Endothelial cell of umbilical vein (primary cell): ENCODE data around the gene MRM2. TPM values are rescaled to one million over a fixed set of nuclear protein-coding genes. Genes with fewer than 3 reads are reported as not detected.

Source experiments
- BruUV-seq: library from RNA; stranded (reverse); fragments of 400-500 nt; replicated peaks from 2 replicates; lab custom pipeline; 2021; lab: Mats Ljungman, UMichigan
- CTCF ChIA-PET: fragments of 300-600, 350-600 bp; sonication (Branson Sonifier 250); formaldehyde crosslinking; loops from one replicate; lab custom pipeline; 2021; ENCODE audit warnings: antibody characterized with exemption, inconsistent platforms; lab: Charles Lee
- POLR2A ChIA-PET: fragments of 300-600, 350-600 bp; sonication (Branson Sonifier 250); formaldehyde crosslinking; loops from one replicate; lab custom pipeline; 2021; ENCODE audit warnings: antibody characterized with exemption, inconsistent platforms; lab: Charles Lee
- DNase-seq: peaks from one replicate; pipeline ENCODE4 v3.0.0-alpha.2; 2011; ENCODE audit warnings: low read depth, low spot score
- FAIRE-seq: peaks from 2 replicates; lab custom pipeline; 2011; peaks lifted over from hg19 to GRCh38; lab: Jason Lieb, UNC
- H2AFZ ChIP-seq: 2 replicates; pipeline ENCODE4 v1.6.0; 2012; ENCODE audit warnings: low read depth, low read length, control low read depth, inconsistent platforms
- H3K27ac ChIP-seq: 2 replicates; pipeline ENCODE4 v1.5.1; 2011; ENCODE audit warnings: low read depth, mild to moderate bottlenecking, control low read depth, low read length, moderate library complexity; ENCODE audit not compliant: insufficient read depth
- H3K27me3 ChIP-seq, 2 experiments: 2 replicates each; pipeline versions ENCODE4 v1.6.0 to v1.6.1; 2011; ENCODE audit warnings: low read length in 2 of 2, mixed read lengths in 1 of 2; ENCODE audit not compliant: control insufficient read depth in 2 of 2, insufficient read depth in 2 of 2
- H3K36me3 ChIP-seq, 2 experiments: 2 replicates in 1 of 2; 3 replicates in 1 of 2; pipeline ENCODE4 v1.5.1; 2011; ENCODE audit warnings: low read length in 2 of 2, mild to moderate bottlenecking in 1 of 2, moderate library complexity in 1 of 2; ENCODE audit not compliant: control insufficient read depth in 2 of 2, insufficient read depth in 2 of 2; ENCODE audit errors: extremely low read depth in 1 of 2
- H3K4me1 ChIP-seq: 3 replicates; pipeline ENCODE4 v1.5.1; 2011; ENCODE audit warnings: mild to moderate bottlenecking, low read length; ENCODE audit not compliant: control insufficient read depth, insufficient read depth; ENCODE audit errors: extremely low read depth
- H3K4me2 ChIP-seq: 2 replicates; pipeline ENCODE4 v1.6.1; 2011; ENCODE audit warnings: low read length, control low read depth, mixed read lengths; ENCODE audit not compliant: insufficient read depth
- H3K4me3 ChIP-seq, 3 experiments: fragments of 200-600 bp in 1 of 3; sonication (generic), shearing (Covaris generic) in 1 of 3; replicated peaks in 1 of 3; 2 replicates each; pipeline ENCODE4 v1.5.1; 2011 to 2016; ENCODE audit warnings: control low read depth in 3 of 3, low read length in 3 of 3, mild to moderate bottlenecking in 2 of 3, inconsistent platforms in 1 of 3, low read depth in 1 of 3, moderate library complexity in 1 of 3; ENCODE audit not compliant: insufficient read depth in 1 of 3
- H3K79me2 ChIP-seq: 2 replicates; pipeline ENCODE4 v1.6.0; 2012; ENCODE audit warnings: low read length, inconsistent platforms; ENCODE audit not compliant: control insufficient read depth, insufficient read depth
- H3K9ac ChIP-seq: replicated peaks from 2 replicates; pipeline ENCODE3; 2011; ENCODE audit warnings: low read length, control low read depth; ENCODE audit not compliant: insufficient read depth; ENCODE audit errors: extremely low read depth
- H3K9me1 ChIP-seq: replicated peaks from 3 replicates; pipeline ENCODE4 v1.6.0; 2011; ENCODE audit warnings: mild to moderate bottlenecking, low read length; ENCODE audit not compliant: control insufficient read depth, insufficient read depth; ENCODE audit errors: extremely low read depth
- H3K9me3 ChIP-seq: replicated peaks from 2 replicates; pipeline ENCODE4 v1.5.1; 2012; ENCODE audit warnings: low read length, inconsistent platforms; ENCODE audit not compliant: control insufficient read depth, insufficient read depth
- H4K20me1 ChIP-seq: replicated peaks from 2 replicates; pipeline ENCODE3; 2011; ENCODE audit warnings: mild to moderate bottlenecking, low read length; ENCODE audit not compliant: control insufficient read depth, insufficient read depth; ENCODE audit errors: extremely low read depth
- CTCF ChIP-seq, 2 donors: IDR thresholded peaks; 1 replicate in 1 of 2; 2 replicates in 1 of 2; pipeline ENCODE4 v1.5.1; 2011; ENCODE audit warnings: low read length in 2 of 2, mild to moderate bottlenecking in 2 of 2, moderate library complexity in 2 of 2, control low read depth in 1 of 2, inconsistent platforms in 1 of 2, low read depth in 1 of 2; ENCODE audit not compliant: insufficient read depth in 1 of 2; ENCODE audit errors: extremely low read depth in 1 of 2
- EZH2 ChIP-seq: IDR thresholded peaks from 2 replicates; pipeline ENCODE4 v1.6.1; 2012; ENCODE audit warnings: borderline replicate concordance, low read depth, mild to moderate bottlenecking, moderate library complexity, low read length, inconsistent platforms; ENCODE audit not compliant: severe bottlenecking
- FOS ChIP-seq: IDR thresholded peaks from 2 replicates; pipeline ENCODE4 v1.6.1; 2011; ENCODE audit warnings: mild to moderate bottlenecking, low read length, moderate library complexity, borderline replicate concordance; ENCODE audit not compliant: insufficient read depth
- GATA2 ChIP-seq: IDR thresholded peaks from 2 replicates; pipeline ENCODE4 v1.7.0; 2011; ENCODE audit warnings: low read depth, mild to moderate bottlenecking, moderate library complexity, mixed read lengths, low read length; ENCODE audit not compliant: insufficient read length, insufficient read depth
- JUN ChIP-seq: IDR thresholded peaks from 2 replicates; pipeline ENCODE4 v1.6.1; 2011; ENCODE audit warnings: borderline replicate concordance, low read depth; ENCODE audit not compliant: insufficient read length, insufficient read depth
- MAX ChIP-seq: IDR thresholded peaks from 2 replicates; pipeline ENCODE4 v1.6.1; 2011; ENCODE audit not compliant: insufficient read depth, insufficient read length
- MYC ChIP-seq: IDR thresholded peaks from one replicate; pipeline ENCODE4 v1.6.1; 2011; ENCODE audit warnings: mild to moderate bottlenecking, low read depth, low read length
- POLR2A ChIP-seq: IDR thresholded peaks from 2 replicates; pipeline ENCODE4 v1.6.1; 2012; ENCODE audit warnings: low read depth, mild to moderate bottlenecking, control low read depth, low read length
- POLR2AphosphoS5 ChIP-seq: IDR thresholded peaks from 2 replicates; pipeline ENCODE4 v1.6.1; 2012; ENCODE audit warnings: low read depth, mild to moderate bottlenecking, control low read depth, low read length, moderate library complexity; ENCODE audit not compliant: insufficient read depth
- dilution Hi-C: fragments of 300-500 bp; cut with MboI; formaldehyde crosslinking; loops from one replicate; pipeline ENCODE4 v1.15.0; 2019; ENCODE audit warnings: low sequenced_read_pairs; ENCODE audit not compliant: extremely low pct_ligation_motif_present
- intact Hi-C: fragments of 100-400 bp; cut with micrococcal nuclease; formaldehyde crosslinking; loops from one replicate; pipeline ENCODE4 v1.10.0; 2022
- polyA plus RNA-seq, 4 experiments: library from polyadenylated mRNA; depleted of rRNA in 3 of 4; stranded (reverse) in 3 of 4; unstranded in 1 of 4; fragments of >200 nt; gene quantifications; 2 replicates each; pipeline versions ENCODE4 v1.2.1 to v1.2.3, GENCODE V29; 2011 to 2012; ENCODE audit warnings: missing spikeins in 1 of 4
- total RNA-seq: library from RNA; stranded (reverse); gene quantifications from 2 replicates; pipeline ENCODE4 v1.2.3, GENCODE V29; 2021

Gene MRM2
- total and polyA plus RNA-seq, 2 donors (not counting 3 experiments of a cell fraction or from before 2014, with no cell fraction given): 10.6 to 20.8 TPM

GRCh38 chr7:2230882-2231281 lies 11.1 kb downstream of the MRM2 start:
- Histone ChIP-seq H3K79me2 (peaks cover 25% of the 10 kb centered on the region), H3K27me3 (no peaks in the 10 kb centered on the region), H4K20me1 (no peaks in the 10 kb centered on the region), H3K27ac (no peak overlapping the region), H3K9me3 (no peaks in the 10 kb centered on the region), H3K4me1 (peaks cover 22% of the 10 kb centered on the region), H3K4me3 (no peak overlapping the region), H3K9me1 (no peaks in the 10 kb centered on the region), H3K9ac (no peak overlapping the region), H3K36me3 (peaks cover 6 to 10% of the 10 kb centered on the region in 2 experiments), H3K4me2 (no peak overlapping the region), H2AFZ (no peak overlapping the region)
- no TSS peak for BruUV-seq
- no peak for FAIRE-seq
- no peak for DNase-seq
- no peak for TF ChIP-seq POLR2AphosphoS5
- no peak for TF ChIP-seq MAX
- TF ChIP-seq CTCF (IDR thresholded peaks at IDR 0.05; ENCODE audit: extremely low read depth in 1 of 2, insufficient read depth in 1 of 2, low read depth in 1 of 2, low read length in 2 of 2): no peak
- no peak for TF ChIP-seq JUN
- no peak for TF ChIP-seq FOS
- TF ChIP-seq MYC: no peak
- no peak for TF ChIP-seq GATA2
- TF ChIP-seq EZH2: no peak
- no peak for TF ChIP-seq POLR2A
- intact Hi-C loops (no loop called here), dilution Hi-C loops (no loop called here)
- POLR2A ChIA-PET: no interaction called here
- CTCF ChIA-PET: interaction anchor here (3.1 kb wide), 1 partner anchor 117 kb away, joined by 16 read pairs; no protein-coding TSS in a partner anchor
